HG02852 (cell line): ENCODE measurements around the gene CCDC146.
A peak's percentile ranks its signal among the peaks of the same experiment; 100 is the strongest.
"Not testable (repeated sequence)": the region's sequence is repeated elsewhere in the genome, so short reads cannot be mapped to it uniquely, and the experiment has no call there.

Source experiments
- ATAC-seq: cut with Tn5 transposase; IDR thresholded peaks from one replicate; pipeline ENCODE4 v1.9.1; 2021; ENCODE audit warnings: mild to moderate bottlenecking, moderate library complexity; ENCODE audit not compliant: unreplicated experiment

The CCDC146 gene

GRCh38 chr7:77199013-77199966, 76.9 kb downstream of the CCDC146 start, which contains the start of gene FGL2:
Gene FGL2, minus strand, starts transcription at chr7:77199819. Its CDS starts 26 bp downstream, at chr7:77199793.
- ATAC-seq: no peak

GRCh38 chr7:77200542-77200941, 78.1 kb downstream of the CCDC146 start:
- no peak for ATAC-seq

- peak; percentile 92 for ATAC-seq
Measured at GRCh38 chr7:77202481-77202976, 80.1 kb downstream of the CCDC146 start.

- ATAC-seq: no peak
Measured at GRCh38 chr7:77205706-77206105, 83.3 kb downstream of the CCDC146 start.

- ATAC-seq: no peak
Measured at GRCh38 chr7:77208416-77208815, 86.0 kb downstream of the CCDC146 start.

- ATAC-seq: no peak
Measured at GRCh38 chr7:77209479-77210139, 87.2 kb downstream of the CCDC146 start.

GRCh38 chr7:77216181-77216845, 93.9 kb downstream of the CCDC146 start:
- no peak for ATAC-seq

- ATAC-seq: no peak
Measured at GRCh38 chr7:77217474-77218185, 95.2 kb downstream of the CCDC146 start.

- ATAC-seq: not testable (repeated sequence)
Measured at GRCh38 chr7:77219701-77220331, 97.4 kb downstream of the CCDC146 start.

GRCh38 chr7:77222065-77222464, 99.7 kb downstream of the CCDC146 start:
- ATAC-seq: no peak

- no peak for ATAC-seq
Measured at GRCh38 chr7:77222819-77223218, 100.4 kb downstream of the CCDC146 start.

GRCh38 chr7:77223261-77223660, 100.8 kb downstream of the CCDC146 start:
- no peak for ATAC-seq

GRCh38 chr7:77226357-77226839, 104.0 kb downstream of the CCDC146 start:
- no peak for ATAC-seq

GRCh38 chr7:77228795-77229194, 106.4 kb downstream of the CCDC146 start:
- ATAC-seq: not testable (repeated sequence)

GRCh38 chr7:77232467-77232866, 110.1 kb downstream of the CCDC146 start:
- ATAC-seq: no peak

- ATAC-seq: no peak
Measured at GRCh38 chr7:77235276-77235675, 112.9 kb downstream of the CCDC146 start.

- ATAC-seq: no peak
Measured at GRCh38 chr7:77238703-77239136, 116.3 kb downstream of the CCDC146 start.

- ATAC-seq: no peak
Measured at GRCh38 chr7:77239471-77239870, 117.1 kb downstream of the CCDC146 start.

GRCh38 chr7:77242068-77242467, 119.7 kb downstream of the CCDC146 start:
- ATAC-seq: no peak

- no peak for ATAC-seq
Measured at GRCh38 chr7:77242554-77242953, 120.1 kb downstream of the CCDC146 start.
